ENCODE measurements around the gene TOGARAM2.

DNA sequence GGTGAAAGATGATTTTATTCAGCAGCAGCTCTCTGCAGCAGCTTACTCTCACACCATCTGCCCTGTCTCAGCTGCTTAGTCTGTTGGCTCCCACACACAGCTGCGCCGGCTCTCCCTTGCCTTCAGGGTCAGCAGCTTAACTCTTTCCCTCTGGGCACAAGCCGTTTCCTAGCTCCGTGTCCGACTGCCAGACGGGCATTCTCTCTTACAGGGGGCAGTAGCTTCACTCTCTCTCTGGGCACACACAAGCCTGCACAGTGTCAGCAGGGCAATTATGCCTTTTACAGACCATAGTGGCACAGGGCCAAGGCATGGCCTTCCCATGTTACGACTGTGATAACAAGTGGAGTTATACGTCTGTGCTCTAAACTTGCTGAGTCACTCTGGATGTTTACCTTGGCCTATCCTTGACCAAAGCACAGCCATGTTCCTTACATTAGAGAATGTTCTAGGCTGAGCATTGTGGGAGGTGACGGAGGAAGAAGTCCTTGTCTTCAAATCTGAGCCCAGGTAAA lies 61.5 kb downstream of the TOGARAM2 start:
- TF ChIP-seq BHLHE40 (IDR thresholded peaks at IDR 0.05; ENCODE audit: borderline replicate concordance), result no peak
- no peak for TF ChIP-seq SP1 (IDR thresholded peaks at IDR 0.05)

All from HEK293T (cell line).